ENCODE measurements around the gene KRTAP17-1.
A peak's percentile ranks its signal among the peaks of the same experiment; 100 is the strongest.

KRTAP17-1 gene

GRCh38 chr17:41332239-41332638 lies 16.7 kb upstream of the KRTAP17-1 start:
- no peak for DNase-seq (ENCODE audit: low read depth)

- DNase-seq (ENCODE audit: low read depth) = no peak
Observed at GRCh38 chr17:41331606-41332005, 16.1 kb upstream of the KRTAP17-1 start.

- no peak for DNase-seq (ENCODE audit: low read depth)
Observed at GRCh38 chr17:41329279-41329948, 13.9 kb upstream of the KRTAP17-1 start.

- no peak for DNase-seq (ENCODE audit: low read depth)
Observed at GRCh38 chr17:41328207-41328606, 12.7 kb upstream of the KRTAP17-1 start.

- no peak for DNase-seq (ENCODE audit: low read depth)
Observed at GRCh38 chr17:41327411-41328120, 12.1 kb upstream of the KRTAP17-1 start.

- no peak for DNase-seq (ENCODE audit: low read depth)
Observed at GRCh38 chr17:41326173-41327145, 10.9 kb upstream of the KRTAP17-1 start.

GRCh38 chr17:41325611-41326010 lies 10.1 kb upstream of the KRTAP17-1 start:
- DNase-seq (ENCODE audit: low read depth) = no peak

GRCh38 chr17:41325126-41325525 lies 9.6 kb upstream of the KRTAP17-1 start:
- no peak for DNase-seq (ENCODE audit: low read depth)

- DNase-seq (ENCODE audit: low read depth) = no peak
Observed at GRCh38 chr17:41324180-41325075, 8.9 kb upstream of the KRTAP17-1 start.

- no peak for DNase-seq (ENCODE audit: low read depth)
Observed at GRCh38 chr17:41322903-41323895, 7.7 kb upstream of the KRTAP17-1 start.

- DNase-seq (ENCODE audit: low read depth) = no peak
Observed at GRCh38 chr17:41322094-41322902, 6.8 kb upstream of the KRTAP17-1 start.

GRCh38 chr17:41318231-41318630 lies 2.7 kb upstream of the KRTAP17-1 start:
- no peak for DNase-seq (ENCODE audit: low read depth)

GRCh38 chr17:41315814-41316445 lies 420 bp upstream of the KRTAP17-1 start:
- DNase-seq (ENCODE audit: low read depth) = no peak

GRCh38 chr17:41311111-41311510 lies 4.4 kb downstream of the KRTAP17-1 start:
- no peak for DNase-seq (ENCODE audit: low read depth)

GRCh38 chr17:41308918-41309359 lies 6.6 kb downstream of the KRTAP17-1 start, which contains the start of gene KRTAP16-1:
Gene KRTAP16-1, minus strand, starts transcription at chr17:41309309. Its CDS starts 56 bp downstream, at chr17:41309253.
- peak; percentile 14 for DNase-seq (ENCODE audit: low read depth)

- peak; percentile 49 for DNase-seq (ENCODE audit: low read depth)
Observed at GRCh38 chr17:41308251-41308917, 7.1 kb downstream of the KRTAP17-1 start.

- DNase-seq (ENCODE audit: low read depth) = no peak
Observed at GRCh38 chr17:41307647-41308046, 7.9 kb downstream of the KRTAP17-1 start.

- no peak for DNase-seq (ENCODE audit: low read depth)
Observed at GRCh38 chr17:41304091-41304490, 11.4 kb downstream of the KRTAP17-1 start.
